Type B pancreatic cell (in vitro differentiated cells): ENCODE data around the gene CFAP251. TPM values are rescaled to one million over a fixed set of nuclear protein-coding genes. Genes with fewer than 3 reads are reported as not detected.

Source experiments
- DNase-seq: peaks from one replicate; pipeline ENCODE4 v3.0.0; 2021; ENCODE audit warnings: mixed read lengths; ENCODE audit not compliant: unreplicated experiment; ENCODE audit errors: extremely low spot score
- H3K27ac Mint-ChIP-seq: 2 replicates; pipeline ENCODE4 v1.8.0; 2021; ENCODE audit warnings: mild to moderate bottlenecking, mixed read lengths
- H3K27me3 Mint-ChIP-seq: 2 replicates; pipeline ENCODE4 v1.8.0; 2021; ENCODE audit warnings: mixed read lengths
- H3K36me3 Mint-ChIP-seq: 2 replicates; pipeline ENCODE4 v1.8.0; 2021; ENCODE audit warnings: mixed read lengths
- H3K4me1 Mint-ChIP-seq: one replicate; pipeline ENCODE4 v1.8.0; 2021; ENCODE audit warnings: mixed read lengths; ENCODE audit not compliant: unreplicated experiment
- H3K4me3 Mint-ChIP-seq: 2 replicates; pipeline ENCODE4 v1.8.0; 2021; ENCODE audit warnings: mild to moderate bottlenecking, mixed read lengths
- H3K9me3 Mint-ChIP-seq: 2 replicates; pipeline ENCODE4 v1.8.0; 2021; ENCODE audit warnings: mixed read lengths
- total RNA-seq: library from RNA; stranded (reverse); gene quantifications from 2 replicates; pipeline ENCODE4 v1.2.1, GENCODE V29; 2021; ENCODE audit warnings: low replicate concordance
- TF ChIP-seq, protein P1 (sequence below): fragments of 200-600 bp; sonication (generic); conservative IDR thresholded peaks from 2 replicates; pipeline ENCODE4 v1.5.0; 2021; ENCODE audit warnings: antibody characterized with exemption, mild to moderate bottlenecking

Gene CFAP251
- total RNA-seq, 1 donor from 2014 or later: 3.3 TPM

DNA sequence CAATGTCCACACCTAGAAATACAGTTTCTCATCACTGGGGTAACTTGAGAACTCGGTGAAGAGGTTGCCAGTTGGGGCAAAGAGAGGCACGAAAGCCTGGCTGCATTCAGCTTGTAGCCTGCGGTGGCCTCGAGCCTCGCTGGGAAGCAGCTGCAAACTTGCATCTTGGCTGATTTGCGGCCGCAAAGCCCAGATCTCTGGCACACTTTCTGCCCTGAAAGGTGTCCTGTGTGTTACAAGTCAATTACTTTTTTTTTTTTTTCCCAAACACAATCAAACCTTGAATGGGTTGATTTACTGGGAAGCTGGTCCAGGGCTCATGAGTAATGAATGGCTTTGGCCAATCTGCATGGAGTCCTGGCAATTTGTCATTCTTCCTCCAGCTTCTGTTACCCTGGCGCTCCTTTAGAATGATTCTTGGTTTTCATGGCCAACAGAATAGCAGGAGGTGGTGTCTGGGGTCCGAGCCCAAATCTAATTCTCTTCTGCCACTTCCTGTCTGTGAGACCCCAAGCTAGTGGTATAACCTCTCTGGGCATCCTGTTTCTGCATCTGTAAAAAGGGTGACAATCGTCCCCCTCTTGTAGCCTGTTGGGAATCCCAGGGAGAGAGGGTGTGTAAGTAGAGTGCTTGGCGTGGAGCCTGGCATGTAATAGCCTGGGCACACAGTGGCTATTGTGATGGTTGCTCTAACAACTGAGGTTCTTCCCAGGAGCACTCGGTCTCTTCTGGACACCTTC, 109.9 kb downstream of the CFAP251 start:
- Mint-ChIP-seq H3K36me3 (no peaks in the 10 kb centered on the region), H3K4me3 (no peak overlapping the region), H3K4me1 (peaks cover 20% of the 10 kb centered on the region), H3K27me3 (no peaks in the 10 kb centered on the region), H3K9me3 (no peaks in the 10 kb centered on the region), H3K27ac (peak overlapping the region; percentile 33)
- TF ChIP-seq, protein P1, sequence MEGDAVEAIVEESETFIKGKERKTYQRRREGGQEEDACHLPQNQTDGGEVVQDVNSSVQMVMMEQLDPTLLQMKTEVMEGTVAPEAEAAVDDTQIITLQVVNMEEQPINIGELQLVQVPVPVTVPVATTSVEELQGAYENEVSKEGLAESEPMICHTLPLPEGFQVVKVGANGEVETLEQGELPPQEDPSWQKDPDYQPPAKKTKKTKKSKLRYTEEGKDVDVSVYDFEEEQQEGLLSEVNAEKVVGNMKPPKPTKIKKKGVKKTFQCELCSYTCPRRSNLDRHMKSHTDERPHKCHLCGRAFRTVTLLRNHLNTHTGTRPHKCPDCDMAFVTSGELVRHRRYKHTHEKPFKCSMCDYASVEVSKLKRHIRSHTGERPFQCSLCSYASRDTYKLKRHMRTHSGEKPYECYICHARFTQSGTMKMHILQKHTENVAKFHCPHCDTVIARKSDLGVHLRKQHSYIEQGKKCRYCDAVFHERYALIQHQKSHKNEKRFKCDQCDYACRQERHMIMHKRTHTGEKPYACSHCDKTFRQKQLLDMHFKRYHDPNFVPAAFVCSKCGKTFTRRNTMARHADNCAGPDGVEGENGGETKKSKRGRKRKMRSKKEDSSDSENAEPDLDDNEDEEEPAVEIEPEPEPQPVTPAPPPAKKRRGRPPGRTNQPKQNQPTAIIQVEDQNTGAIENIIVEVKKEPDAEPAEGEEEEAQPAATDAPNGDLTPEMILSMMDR: no peak
- no peak for DNase-seq

DNA sequence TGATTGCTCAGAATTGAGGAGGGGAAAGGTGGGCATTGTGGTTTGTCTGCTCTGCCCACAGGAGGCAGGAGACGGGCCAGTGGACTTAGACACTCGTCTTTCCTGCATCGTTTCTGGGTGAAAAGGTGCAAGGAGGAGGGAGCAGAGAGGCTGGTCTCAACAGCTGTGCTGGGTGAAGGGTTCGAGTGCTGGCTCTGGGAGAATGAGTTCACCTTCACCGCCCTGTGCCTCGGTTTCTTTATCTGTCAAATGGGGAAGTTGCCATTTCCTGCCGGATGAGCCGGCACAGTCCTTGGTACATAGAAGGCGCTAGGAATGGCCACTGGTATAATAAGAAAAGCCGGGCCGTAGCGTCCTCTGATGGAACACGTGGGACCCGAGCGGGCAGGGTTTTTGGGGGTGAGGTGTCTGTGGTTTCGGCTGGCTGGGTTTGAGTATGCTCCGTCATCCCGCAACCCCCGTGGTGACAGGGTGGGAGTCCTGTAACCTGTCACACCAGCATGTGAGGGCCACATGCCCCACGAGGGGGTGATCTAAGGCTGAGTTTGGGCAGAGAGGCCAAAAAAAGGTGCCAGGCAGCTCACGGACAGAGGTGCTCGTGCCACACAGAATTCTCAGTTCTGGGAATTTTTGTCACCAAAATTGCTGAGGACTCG, 110.6 kb downstream of the CFAP251 start:
- no peaks in the 10 kb centered on the region for H3K9me3 Mint-ChIP-seq
- no peak for DNase-seq
- TF ChIP-seq, protein P1: no peak
- no peaks in the 10 kb centered on the region for H3K27me3 Mint-ChIP-seq
- H3K27ac Mint-ChIP-seq: peak overlapping the region; percentile 33
- peaks cover 4% of the 10 kb centered on the region for H3K36me3 Mint-ChIP-seq
- H3K4me1 Mint-ChIP-seq: peaks cover 19% of the 10 kb centered on the region
- no peak overlapping the region for H3K4me3 Mint-ChIP-seq

DNA sequence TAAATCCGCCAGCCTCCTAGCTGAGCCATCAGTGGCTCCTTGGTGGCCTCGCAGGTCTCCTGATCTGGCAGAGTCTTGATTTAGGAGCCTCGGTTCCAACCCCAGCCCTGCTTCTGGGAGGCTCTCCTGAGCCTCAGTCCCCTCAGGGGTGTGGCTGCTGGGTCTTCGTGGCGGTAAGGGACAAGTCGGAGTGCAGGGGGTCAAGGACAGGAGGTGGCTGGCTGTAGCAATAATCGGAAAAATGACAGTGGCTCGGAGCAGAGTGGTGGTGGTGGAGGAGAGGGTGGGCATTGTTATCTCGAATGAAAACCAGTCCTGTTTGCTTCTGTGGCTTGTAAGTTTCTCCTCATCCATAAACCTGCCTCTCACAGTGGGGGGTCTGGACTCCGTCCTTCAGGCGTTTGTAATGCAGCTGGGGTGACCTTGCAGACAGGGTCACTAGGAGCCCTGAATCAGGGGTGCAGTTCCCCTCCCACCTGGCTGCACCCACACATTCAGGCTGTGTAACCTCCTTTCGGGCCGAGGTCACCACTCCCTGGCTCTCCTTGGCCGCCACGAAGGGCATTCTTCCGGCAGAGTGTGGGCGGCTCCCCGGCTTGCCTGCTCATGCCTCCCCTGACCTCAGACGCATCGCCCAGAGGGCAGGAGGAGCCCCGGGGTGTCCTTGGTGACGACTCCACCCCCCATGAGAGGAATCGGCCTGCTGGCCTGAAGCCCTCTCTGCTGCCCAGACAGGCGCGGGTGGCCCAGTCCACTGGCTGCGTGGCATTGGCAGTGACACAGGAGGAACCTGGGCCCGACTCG, 111.4 kb downstream of the CFAP251 start:
- Mint-ChIP-seq H3K27ac (no peak overlapping the region), H3K36me3 (peaks cover 4% of the 10 kb centered on the region), H3K27me3 (no peaks in the 10 kb centered on the region), H3K4me3 (no peak overlapping the region), H3K9me3 (no peaks in the 10 kb centered on the region), H3K4me1 (peaks cover 19% of the 10 kb centered on the region)
- TF ChIP-seq, protein P1: no peak
- DNase-seq: no peak

DNA sequence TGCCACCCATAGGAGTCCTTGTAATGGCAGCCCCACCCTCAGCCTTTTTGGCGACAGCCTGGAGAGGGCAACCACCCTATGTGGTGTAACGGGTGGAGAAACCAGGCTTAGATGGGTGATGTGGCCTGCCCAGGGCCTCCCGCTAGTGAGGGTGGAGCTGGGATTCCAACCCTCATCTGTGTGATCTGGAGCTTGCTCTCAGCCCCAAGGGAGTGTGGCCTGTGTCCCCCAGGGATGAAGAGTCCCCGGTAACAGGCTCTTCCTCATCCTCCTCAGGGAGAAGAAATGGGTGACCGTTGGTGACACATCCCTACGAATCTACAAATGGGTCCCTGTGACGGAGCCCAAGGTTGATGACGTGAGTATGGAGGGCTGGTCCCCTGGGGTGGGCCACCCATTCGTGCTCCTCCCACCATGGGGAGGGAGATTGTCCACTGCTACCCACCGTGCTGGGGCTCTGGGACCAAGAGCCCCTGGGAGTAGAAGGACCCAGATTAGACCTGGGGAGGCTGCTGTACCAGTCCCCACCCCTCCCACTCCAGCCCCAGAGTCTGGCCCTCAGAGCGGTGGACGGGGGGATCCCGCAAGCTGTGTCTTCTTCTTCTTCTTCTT, 112.1 kb downstream of the CFAP251 start:
- peaks cover 19% of the 10 kb centered on the region for H3K4me1 Mint-ChIP-seq
- TF ChIP-seq, protein P1: no peak
- H3K27ac Mint-ChIP-seq: no peak overlapping the region
- no peaks in the 10 kb centered on the region for H3K27me3 Mint-ChIP-seq
- H3K4me3 Mint-ChIP-seq: no peak overlapping the region
- no peak for DNase-seq
- no peaks in the 10 kb centered on the region for H3K9me3 Mint-ChIP-seq
- H3K36me3 Mint-ChIP-seq: peaks cover 8% of the 10 kb centered on the region

DNA sequence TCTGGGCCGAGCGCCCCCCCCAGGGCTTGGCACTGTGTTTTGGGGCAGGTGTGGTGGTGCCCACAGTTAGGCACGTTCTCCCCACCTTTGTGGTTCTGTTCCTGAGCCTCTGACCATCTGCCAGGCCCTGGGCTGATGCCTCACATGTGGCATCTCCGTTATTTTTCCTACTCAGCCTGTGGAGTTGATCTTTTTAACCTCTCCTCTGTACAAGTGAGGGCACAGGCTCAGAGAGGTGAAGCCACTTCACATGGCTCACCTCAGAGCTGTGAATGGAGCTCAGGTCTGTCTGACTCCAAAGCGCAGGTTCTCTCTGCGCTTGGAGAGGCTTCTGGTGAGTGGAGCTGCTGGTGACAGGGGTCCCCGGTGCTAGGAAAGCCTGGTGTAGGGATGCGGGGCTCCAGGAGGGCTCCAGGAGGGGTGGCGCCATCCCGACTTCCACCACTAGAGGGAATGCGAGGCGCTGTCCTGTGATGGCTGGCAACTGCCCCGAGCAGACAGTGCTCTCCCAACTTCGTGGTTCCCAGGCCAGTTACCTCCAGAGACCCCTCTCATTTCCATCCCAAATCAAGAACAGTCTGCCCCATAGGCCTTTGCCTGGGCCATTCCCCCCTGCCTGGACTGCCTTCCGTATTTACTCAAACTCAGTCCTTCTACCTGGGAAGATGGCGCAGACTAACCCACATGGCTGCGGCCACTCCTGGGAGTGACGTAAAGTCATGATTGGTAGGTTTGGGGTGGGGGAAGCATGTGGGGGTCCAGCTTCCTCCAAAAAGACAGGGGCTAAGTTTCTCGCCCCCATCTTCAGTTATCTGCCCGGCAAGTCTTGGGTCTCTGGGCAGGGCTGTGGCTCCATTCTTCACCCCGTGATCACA, 113.2 kb downstream of the CFAP251 start:
- Mint-ChIP-seq H3K36me3 (peaks cover 14% of the 10 kb centered on the region), H3K27ac (no peak overlapping the region), H3K9me3 (no peaks in the 10 kb centered on the region), H3K27me3 (no peaks in the 10 kb centered on the region), H3K4me3 (no peak overlapping the region), H3K4me1 (peaks cover 19% of the 10 kb centered on the region)
- TF ChIP-seq, protein P1: peak; percentile 81
- DNase-seq: no peak
